Stimulated activated CD8-positive, alpha-beta memory T cell treated with anti-CD3 and anti-CD28 coated beads, Interleukin-12 subunit alpha, Interleukin-12 subunit beta, amount 100 ng/mL, for 4 hours (primary cell): ENCODE results near the gene ADAMTS12.
"Not testable (repeated sequence)": the region's sequence is repeated elsewhere in the genome, so short reads cannot be mapped to it uniquely, and the experiment has no call there.

Experiments
- DNase-seq: peaks from one replicate; pipeline ENCODE4 v3.0.0-alpha.2; 2020; ENCODE audit warnings: low read depth

The ADAMTS12 gene

GRCh38 chr5:33582417-33582816 is 309.4 kb downstream of the ADAMTS12 start:
- no peak for DNase-seq

DNA sequence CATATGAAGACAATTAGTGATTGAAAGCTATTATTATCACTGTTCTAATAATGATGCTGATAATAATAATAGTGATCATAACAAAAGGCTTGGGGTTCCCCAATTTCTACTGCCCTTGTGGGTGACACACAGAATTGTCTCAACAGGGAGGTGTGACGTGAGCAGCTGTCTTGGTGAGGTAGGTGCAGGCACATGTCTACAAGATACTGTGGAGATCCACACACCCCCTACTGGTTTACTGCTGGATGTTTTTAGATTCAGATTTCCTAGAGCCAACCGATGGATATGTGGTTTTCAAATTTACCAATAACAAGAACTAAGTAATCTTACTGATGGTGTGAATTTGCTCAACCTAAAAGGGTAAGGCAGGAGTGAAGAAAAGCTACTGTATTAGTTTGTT is 312.0 kb downstream of the ADAMTS12 start:
- no peak for DNase-seq

GRCh38 chr5:33579152-33579551 is 312.6 kb downstream of the ADAMTS12 start:
- DNase-seq: no peak

GRCh38 chr5:33576726-33577590 is 314.8 kb downstream of the ADAMTS12 start:
- DNase-seq: no peak

DNA sequence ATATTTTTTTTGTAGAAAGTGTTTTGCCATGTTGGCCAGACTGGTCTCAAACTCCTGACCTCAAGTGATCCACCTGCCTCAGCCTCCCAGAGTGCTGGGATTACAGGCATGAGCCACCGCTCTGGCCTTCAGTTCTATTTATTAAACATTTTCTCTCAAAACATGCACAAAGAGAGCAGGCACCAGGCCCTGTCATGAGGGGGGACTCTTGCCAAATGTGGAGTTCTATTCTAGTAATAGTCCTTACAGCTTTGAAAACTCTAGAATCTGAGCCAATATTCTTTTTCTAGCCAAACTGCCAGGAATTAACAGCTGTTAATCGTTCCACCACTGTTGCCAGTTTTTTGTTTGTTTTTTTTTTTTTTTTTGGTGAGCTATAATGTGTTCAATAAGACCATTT is 326.5 kb downstream of the ADAMTS12 start:
- no peak for DNase-seq

GRCh38 chr5:33563983-33564908 is 327.5 kb downstream of the ADAMTS12 start:
- no peak for DNase-seq

DNA sequence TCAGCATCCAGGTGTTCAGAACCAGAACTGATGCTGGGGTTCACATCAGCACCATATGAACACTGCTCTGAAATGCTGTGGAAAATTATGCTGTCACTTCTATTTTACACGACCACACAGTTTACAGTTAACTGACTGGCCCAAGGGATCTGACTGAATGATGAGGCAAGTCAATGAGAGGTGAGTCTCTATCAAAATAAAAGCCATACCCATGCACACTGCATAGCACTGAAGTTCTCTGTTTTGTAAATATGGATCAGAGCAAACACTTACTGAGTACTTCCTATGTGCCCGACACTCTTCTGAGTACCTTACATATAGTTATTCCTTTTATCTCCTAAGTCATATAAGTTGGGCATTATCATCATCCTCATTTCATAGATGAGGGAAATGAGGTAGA is 328.3 kb downstream of the ADAMTS12 start:
- DNase-seq: no peak

DNA sequence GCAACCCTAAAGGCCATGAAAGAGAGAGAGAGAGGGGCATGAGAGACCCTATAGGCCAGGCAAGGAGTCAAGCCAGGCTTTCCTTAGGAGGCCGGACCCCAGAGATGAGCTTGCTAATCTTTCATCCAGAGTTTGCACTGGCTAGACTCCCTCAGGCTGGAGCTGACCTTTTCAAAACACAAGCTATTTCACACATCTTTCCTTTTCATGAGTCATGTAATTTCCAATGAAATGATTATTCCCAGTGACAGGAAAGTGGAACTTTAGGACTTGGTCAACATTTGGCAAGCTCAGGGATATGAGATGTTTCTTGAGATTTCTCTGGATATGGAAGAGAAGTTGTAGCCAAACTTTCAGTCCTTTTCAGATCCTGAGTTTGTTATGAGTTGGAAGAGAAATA is 333.3 kb downstream of the ADAMTS12 start:
- no peak for DNase-seq

DNA sequence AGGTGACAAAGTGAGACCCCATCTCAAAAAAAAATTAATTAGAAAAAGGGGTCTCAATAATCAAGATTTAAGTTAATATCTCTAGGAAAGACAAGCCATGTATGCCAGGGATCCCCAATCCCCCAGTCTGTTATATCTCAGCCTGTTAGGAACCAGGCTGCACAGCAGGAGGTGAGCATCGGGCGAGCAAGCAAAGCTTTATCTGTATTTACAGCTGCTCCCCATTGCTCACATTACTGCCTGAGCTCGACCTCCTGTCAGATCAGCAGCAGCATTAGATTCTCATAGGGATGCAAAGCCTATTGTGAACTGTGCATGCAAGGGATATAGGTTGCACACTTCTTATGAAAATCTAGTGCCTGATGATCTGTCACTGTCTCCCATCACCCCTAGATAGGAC is 334.2 kb downstream of the ADAMTS12 start:
- no peak for DNase-seq

- no peak for DNase-seq
These were observed 335.2 kb downstream of the ADAMTS12 start for GRCh38 chr5:33556330-33557328.

- DNase-seq: no peak
These were observed 341.7 kb downstream of the ADAMTS12 start for GRCh38 chr5:33549982-33550567.

DNA sequence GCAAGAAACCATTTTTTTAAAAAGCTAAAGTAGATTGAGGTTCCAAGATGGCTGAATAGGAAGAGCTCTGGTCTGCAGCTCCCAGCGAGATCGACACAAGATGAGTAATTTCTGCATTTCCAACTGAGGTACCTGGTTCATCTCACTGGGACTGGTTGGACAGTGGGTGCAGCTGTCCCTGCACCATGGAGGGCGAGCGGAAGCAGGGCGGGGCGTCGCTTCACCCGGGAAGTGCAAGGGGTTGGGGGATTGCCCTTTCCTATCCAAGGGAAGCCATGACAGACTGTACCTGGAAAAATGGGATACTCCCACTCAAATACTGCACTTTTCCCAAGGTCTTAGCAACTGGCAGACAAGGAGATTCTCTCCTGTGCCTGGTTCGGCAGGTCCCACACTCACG is 352.0 kb downstream of the ADAMTS12 start:
- DNase-seq: not testable (repeated sequence)

- no peak for DNase-seq
These were observed 352.6 kb downstream of the ADAMTS12 start for GRCh38 chr5:33539212-33539611.

DNA sequence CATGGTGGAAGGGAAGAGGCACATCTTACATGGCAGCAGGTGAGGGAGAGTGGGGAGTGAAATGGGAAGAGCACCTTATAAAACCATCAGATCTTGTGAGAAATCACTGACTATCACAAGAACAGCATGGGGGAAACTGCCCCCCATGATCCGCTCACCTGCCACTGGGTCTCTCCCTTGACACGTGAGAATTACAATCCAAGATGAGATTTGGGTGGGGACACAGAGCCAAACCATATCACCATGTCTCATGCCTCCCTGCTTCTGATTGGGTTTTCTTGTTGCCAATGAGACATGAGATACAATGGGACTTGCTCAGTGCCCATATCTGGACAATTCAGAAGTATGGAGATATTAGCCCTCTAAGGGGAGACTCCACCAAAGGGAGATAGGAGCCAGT is 353.6 kb downstream of the ADAMTS12 start:
- no peak for DNase-seq

DNA sequence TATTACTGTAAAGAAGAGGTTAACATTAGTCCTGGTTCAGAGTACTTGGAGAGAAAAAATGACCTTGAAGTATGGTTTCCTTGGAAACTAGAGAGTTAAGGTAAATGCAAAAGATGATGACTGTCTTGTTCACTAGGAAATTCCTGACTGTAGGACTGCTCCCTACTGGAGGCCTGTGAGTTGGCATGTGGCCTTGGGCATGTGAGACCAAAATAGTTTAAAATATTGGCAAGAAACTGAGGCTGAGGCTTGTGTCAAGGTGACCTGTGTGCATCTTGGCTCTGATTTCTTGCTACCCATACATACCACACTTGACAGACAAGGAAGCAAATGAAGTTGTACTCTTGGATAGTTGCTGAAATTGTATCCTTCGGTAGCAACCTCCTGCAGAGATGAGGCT is 354.6 kb downstream of the ADAMTS12 start:
- no peak for DNase-seq

GRCh38 chr5:33536802-33537201 is 355.0 kb downstream of the ADAMTS12 start:
- no peak for DNase-seq

DNA sequence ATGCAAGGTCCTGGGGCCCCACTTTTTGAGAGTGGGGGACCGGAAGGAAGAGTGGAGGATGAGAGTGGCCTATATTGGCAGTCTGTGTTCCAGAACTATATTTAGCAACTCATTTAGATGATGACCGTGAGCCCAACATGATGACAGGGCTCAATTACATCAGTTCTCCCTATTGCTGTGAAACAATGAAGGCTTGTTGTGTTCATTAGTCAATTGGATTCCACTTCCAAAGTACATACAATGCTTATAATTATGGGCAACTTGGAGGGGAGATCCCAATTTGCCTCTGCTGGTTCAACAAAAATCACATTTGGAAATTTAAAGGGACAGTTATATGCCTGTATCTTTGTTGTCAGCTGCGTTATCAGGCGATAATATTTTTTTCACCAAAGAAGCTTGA is 360.0 kb downstream of the ADAMTS12 start:
- DNase-seq: no peak

- no peak for DNase-seq
These were observed 360.8 kb downstream of the ADAMTS12 start for GRCh38 chr5:33531037-33531298.

DNA sequence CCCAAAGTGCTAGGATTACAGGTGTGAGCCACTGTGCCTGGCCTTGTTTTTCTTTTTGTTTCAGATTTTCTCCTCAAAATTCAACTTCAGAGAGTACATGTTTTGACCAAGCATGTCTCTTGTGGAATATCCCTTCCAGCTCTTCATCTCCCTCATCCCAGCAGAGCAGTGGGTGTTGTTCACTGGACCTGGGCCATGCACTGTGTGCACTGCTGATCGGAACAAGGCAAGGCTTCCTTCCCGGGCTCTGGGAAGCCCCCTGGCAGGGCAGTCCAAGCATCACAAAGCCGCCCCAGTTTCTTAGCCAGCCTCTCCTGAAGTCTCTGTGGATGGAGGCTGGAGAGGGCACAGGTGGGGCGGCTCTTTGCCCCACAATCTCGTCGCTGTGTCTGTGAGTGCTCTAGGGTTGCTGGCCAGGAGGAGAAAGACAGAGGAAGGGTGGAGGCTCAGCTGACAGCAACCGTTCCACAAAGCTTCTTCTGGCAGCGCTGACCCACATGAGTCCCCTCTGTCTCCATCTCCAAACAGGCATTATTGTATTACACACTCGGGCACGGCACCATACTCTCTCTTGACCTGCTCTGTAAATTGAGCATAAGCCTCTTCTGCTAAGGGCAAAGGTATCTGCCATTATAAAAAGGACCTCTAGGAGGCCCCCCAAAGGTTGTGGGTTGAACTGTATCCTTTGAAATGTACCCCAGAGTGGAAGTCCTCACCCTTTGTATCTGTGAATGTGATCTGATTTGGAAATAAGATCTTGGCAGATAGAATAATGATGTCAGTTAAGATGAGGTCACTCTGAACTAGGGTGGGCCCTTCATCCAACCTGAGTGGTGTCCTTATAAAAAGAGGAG is 361.4 kb downstream of the ADAMTS12 start:
- no peak for DNase-seq

DNA sequence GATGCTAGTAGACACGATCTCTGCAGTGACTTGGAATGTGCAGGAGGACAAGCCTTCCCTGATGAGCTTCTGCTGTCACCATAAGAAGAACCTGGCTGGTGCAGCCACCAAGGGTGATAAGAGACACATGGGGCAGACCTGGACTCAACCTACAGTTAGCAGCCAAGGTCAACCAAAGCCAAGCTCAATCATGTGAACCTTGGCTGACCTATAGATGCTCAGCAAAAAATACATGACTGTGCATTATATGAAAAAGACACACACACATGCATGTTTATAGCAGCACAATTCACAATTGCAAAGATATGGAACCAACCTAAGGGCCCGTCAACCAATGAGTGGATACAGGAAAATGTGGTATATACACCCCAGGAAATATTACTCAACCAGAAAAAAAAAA is 364.1 kb downstream of the ADAMTS12 start:
- DNase-seq: no peak

GRCh38 chr5:33526755-33527154 is 365.0 kb downstream of the ADAMTS12 start:
- DNase-seq: no peak
